Measurements from ENCODE around the gene APBA2.

GRCh38 chr15:28935316-28935715 lies 49.5 kb downstream of the APBA2 start:
- TF ChIP-seq, protein P1, sequence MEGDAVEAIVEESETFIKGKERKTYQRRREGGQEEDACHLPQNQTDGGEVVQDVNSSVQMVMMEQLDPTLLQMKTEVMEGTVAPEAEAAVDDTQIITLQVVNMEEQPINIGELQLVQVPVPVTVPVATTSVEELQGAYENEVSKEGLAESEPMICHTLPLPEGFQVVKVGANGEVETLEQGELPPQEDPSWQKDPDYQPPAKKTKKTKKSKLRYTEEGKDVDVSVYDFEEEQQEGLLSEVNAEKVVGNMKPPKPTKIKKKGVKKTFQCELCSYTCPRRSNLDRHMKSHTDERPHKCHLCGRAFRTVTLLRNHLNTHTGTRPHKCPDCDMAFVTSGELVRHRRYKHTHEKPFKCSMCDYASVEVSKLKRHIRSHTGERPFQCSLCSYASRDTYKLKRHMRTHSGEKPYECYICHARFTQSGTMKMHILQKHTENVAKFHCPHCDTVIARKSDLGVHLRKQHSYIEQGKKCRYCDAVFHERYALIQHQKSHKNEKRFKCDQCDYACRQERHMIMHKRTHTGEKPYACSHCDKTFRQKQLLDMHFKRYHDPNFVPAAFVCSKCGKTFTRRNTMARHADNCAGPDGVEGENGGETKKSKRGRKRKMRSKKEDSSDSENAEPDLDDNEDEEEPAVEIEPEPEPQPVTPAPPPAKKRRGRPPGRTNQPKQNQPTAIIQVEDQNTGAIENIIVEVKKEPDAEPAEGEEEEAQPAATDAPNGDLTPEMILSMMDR (IDR thresholded peaks at IDR 0.05), result peak; percentile 35
- TF ChIP-seq EZH2 (IDR thresholded peaks at IDR 0.05), result no peak
